GM19240 (cell line): ENCODE measurements around the gene BCL7A.
"Not testable (repeated sequence)": the region's sequence is repeated elsewhere in the genome, so short reads cannot be mapped to it uniquely, and the experiment has no call there.

Source experiments
- DNase-seq: peaks from one replicate; pipeline ENCODE4 v3.0.0; 2011; ENCODE audit warnings: low spot score; ENCODE audit not compliant: insufficient read length

The BCL7A gene

DNA sequence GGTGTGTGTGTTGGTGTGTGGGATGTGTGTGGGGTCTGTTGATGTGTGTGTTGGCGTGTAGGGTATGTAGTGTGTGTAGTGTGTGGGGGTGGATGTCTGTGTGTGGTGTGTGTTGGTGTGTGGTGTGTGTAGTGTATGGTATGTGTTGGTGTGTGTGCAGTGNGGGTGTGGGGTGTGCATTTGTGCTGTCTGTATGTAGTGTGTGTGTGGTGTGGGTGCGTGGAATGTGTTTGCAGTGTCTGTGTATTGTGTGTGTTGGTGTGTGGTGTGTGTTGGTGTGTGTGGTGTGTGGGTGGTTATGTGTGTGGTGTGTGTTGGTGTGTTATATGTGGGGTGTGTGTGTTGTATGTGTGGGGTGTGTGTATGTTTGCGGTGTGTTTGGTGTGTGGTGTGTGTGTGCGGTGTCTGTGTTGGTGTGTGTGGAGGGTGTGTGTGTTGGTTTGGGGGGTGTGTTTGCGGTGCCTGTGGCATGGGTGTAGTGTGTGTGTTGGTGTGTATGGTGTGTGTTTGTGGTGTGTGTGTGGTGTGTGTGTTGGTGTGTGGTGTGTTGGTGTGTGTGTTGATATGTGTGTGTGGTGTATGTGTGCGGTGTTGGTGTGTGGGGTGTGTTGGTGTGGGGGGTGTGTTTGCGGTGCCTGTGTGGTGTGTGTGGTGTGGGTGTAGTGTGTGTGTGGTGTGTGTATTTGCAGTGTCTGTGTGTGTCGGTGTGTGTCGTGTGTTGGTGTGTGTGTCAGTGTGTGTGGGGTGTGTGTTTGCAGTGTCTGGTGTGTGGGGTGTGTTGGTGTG, 71.6 kb downstream of the BCL7A start:
- no peak for DNase-seq

DNA sequence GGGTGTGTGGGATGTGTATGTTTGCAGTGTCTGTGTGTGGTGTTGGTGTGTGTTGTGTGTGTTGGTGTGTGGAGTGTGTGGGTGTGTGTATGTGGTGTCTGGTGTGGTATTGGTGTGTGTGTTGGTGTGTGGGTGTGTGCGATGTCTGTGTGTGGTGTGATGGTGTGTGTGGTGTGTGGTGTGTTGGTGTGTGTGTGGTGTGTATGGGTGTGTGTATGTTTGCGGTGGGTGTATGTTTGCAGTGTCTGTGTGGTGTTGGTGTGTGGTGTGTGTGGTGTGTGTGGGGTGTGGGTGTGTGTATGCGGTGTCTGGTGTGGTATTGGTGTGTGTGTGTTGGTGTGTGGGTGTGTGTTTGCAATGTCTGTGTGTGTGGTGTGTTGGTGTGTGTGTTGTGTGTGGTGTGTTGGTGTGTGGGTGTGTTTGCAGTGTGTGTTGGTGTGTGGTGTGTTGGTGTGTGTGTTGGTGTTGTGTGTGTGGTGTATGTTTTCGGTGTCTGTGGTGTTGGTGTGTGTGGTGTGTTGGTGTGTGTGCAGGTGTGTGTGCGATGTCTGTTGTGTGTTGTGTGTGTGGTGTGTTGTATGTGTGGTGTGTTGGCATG, 72.6 kb downstream of the BCL7A start:
- DNase-seq: no peak

DNA sequence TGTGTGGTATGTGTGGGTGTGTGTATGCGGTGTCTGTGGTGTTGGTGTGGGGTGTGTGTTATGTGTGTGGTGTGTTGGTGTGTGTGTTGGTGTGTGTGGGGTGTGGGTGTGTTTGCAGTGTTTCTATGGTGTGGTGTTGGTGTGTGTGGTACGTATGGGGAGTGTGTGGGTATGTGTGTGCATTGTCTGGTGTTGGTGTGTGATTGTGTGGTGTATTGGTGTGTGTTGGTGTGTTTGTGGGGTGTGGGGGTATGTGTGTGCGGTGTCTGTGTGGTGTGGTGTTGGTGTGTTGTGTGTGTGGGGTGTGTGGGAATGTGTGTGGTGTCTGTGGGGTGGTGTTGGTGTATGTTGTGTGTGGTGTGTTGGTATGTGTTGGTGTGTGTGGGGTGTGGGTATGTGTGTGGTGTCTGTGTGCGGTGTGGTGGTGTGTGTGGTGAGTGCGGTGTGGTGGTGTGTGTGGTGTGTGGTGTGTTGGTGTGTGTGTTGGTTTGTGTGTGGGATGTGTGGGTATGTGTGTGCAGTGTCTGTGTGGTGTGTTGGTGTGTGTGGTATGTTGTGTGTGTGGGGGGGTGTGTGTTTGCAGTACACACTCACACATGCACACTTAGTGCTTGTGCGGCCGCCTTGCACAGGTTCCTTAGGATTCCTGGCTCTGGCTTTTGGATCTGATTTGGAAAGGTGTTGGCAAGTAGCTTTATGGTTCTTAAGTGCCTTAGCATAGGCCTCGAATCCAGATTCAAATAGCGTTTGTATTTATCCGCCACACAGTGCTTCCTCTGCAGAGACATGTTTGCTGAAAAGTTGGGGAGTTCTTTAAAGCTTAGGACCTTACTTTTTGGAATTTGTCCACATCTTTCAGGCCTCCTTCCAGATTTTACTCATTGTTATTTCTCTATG, 73.3 kb downstream of the BCL7A start:
- DNase-seq: no peak

DNA sequence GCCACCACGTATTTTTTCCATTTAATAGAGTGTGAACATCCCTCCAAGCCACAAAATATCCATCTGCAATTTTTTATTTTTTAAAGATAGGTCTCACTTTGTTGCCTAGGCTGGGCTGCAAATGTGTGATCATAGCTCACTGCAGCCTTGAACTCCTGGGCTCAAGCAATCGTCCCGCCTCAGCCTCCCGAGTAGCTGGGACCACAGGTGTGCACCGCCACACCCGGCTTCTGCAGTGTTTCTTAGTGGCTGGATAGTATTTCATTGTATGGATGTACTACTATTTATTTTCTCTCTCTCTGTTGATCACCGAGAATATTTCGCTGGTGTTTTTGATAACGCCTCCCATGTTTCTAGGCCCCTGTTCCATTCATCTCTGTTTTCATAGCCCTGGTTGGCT, 74.3 kb downstream of the BCL7A start:
- DNase-seq: no peak

DNA sequence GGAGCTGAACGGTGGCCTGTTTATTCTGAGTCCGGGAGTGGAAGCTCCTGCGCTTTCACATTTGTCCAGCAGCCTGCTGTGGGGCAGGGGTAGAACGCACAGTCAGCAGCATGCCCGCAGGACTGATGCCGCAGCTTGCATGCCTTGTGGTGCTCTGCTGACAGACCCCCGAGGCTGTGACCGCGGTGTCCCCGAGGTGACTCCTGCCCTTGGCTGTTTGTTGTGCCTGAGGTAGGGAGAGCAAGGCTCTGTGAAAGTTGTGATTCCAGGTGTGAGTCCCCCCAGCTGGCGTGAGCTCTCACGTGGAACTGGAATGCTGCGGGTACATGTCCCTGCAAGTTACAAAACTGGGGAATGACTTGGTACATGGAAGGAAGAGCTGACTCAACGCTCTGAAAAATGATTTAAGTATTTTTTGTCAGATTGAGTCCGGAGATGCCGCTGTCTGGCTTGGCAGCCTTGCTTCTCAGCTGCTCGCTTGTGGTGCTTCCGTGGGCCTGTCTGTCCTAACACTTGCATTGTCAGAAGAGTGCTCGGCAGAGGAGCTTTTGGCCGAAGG, 75.0 kb downstream of the BCL7A start:
- no peak for DNase-seq

DNA sequence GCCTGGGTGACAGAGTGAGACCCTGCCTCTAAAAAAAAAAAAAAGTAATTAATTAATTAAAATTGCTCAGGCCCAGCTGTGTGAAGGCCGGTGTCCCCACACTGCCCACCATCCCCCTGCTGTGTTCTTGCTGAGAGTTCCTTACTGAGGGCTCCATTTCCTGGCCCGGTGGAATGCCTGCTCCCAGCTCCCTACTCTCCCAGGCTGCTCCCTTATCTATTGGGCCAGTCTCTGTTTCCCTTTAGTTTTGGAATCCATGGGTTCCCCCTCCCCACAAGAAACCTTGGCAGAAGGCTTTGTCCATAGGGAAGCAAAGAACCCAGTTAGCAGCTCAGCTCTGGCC, 75.9 kb downstream of the BCL7A start:
- no peak for DNase-seq

DNA sequence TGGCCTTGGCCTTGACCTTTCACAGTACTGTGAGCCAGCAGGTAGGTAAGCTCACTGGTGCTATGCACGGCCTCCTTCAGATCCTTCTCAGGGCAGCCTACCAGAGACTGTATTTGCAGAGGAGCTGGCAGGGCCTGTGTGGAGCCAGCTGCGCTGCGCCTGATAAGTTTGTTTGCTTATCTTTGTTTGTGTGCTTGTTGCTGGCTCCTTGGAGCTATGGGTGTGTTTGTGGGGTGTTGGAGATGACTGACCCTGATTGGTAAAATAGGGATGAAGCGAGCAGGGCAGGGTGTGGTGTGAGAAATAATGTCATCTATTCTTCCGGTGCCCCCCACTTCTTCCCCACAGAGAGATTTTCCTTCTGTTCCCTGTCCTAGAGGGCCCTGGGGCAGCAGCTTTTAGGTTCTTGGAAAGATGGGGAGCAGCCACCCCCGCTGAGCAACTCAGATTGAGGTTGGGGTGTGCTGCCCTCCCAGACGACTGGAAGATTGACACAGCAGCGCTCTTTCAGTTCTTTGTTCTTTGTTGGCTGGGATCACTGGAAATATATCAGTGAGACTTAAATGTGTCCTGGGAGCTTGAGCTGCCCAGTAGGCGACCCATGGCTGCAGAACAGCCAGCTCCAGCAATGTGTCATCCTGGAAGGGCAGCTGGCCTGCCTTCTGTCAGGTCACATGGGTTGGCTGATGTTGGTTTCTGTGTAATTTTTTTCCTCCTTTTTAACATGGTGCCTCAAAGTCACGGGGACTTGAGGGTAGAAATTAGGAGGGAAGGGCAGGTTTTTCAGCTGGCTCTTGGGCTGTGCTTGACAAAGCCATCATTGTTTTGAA, 76.5 kb downstream of the BCL7A start:
- no peak for DNase-seq

DNA sequence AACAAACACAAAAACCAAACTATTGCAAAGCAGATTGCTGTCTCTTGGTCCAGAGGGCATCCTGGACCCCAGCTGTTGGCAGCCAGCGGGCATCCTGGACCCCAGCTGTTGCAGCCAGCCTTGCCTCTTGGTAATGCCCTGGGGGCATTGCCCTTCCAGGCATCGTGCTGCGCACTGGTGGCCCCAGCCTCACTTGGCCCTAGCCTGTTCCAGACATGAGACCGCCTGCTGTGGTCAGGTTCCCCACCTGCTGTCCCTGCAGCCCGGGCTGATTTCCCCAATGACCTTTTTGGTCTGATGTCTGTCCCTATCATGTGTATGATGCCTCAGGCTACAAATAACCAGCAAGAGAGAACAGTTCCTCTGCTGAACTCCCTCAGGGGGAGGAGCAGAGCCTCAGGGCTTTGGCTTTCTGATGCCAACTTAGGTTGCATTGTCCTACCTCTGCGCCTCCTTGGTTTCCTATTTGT, 77.6 kb downstream of the BCL7A start:
- no peak for DNase-seq

DNA sequence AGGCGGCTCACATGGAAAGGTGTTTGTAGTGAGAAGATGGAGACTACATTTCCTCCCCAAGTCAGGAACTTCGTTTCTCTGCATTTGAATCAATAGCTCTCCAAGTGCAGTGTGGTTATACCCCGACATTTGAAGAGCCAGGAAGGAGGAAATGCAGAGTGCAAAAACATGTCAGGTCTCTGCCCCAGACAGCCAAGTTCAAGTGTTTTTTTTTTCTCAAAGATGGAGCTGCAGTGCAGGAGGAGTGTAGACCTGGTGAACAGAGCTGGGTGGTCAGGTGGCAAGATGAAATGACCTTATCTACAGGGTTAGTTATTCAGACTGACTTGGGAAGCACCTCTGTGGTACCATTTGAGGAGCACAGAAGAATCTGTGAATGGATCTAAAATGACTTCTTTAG, 78.2 kb downstream of the BCL7A start:
- no peak for DNase-seq

DNA sequence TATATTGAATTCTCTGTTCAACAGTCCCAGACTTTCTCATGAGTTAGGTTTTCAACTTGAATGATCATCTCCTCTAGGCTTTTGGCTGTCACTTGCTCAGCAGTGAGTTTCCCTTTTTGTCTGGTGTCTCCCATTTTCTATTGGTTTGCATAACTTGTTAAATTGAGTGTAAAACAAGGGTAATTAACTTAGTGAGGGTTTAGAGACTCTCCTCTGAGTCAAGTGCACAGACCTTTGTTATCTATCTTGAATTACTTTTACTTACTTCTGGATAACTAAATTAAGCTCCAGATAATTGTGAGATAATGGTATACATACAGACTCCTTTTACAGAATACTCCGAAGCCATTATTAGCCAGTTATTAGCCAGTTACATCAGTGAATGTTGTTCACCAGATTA, 78.9 kb downstream of the BCL7A start:
- no peak for DNase-seq

DNA sequence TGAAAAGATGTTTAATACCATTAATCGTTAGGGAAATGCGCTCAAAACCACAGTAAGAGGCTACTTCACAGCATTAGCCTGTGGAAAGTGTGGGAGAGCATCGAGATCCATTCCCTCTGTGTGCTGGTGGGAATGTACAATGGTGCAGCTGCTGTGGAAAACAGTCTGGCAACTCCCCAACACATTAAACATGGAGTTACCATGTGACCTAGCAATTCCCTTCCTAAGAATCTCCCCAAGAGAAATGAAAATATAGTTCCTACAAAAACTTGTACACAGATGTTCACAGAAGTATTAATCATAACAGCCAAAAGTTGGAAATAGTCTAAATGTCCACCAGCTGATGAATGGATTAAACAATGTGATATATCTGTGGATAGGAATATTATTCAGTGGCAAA, 80.6 kb downstream of the BCL7A start:
- DNase-seq: no peak

DNA sequence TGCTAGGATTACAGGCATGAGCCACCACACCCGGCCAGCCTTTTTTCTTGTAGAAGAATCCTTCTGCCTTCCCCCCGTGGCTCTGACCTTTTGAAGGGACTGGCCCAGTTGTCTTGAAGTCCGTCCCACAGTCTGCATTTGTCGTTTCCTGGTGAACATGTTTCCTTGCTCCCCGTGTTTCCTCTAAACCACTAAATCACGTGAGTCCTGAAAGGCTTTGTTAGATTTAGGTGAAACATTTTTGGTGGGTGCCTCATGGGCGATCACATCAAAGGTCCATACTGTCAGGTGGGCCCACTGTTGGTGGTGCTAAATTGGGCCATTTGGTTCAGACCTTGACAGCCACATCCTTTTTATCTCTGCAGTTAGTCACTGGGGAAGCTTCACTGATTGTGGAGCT, 83.2 kb downstream of the BCL7A start:
- no peak for DNase-seq

DNA sequence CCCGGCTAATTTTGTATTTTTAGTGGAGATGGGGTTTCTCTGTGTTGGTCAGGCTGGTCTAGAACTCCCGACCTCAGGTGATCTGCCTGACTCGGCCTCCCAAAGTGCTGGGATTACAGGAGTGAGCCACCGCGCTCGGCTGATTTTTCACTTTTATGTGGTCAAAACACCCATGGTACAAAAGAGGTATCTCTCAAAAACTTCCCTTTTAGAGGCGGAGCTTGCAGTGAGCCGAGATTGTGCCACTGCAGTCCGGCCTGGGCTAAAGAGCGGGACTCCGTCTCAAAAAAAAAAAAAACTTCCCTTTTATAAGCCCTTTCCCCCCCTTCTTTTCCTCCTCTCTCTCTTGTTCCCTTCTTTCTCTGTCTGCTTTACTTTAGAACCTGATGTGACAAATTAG, 83.8 kb downstream of the BCL7A start:
- not testable (repeated sequence) for DNase-seq

DNA sequence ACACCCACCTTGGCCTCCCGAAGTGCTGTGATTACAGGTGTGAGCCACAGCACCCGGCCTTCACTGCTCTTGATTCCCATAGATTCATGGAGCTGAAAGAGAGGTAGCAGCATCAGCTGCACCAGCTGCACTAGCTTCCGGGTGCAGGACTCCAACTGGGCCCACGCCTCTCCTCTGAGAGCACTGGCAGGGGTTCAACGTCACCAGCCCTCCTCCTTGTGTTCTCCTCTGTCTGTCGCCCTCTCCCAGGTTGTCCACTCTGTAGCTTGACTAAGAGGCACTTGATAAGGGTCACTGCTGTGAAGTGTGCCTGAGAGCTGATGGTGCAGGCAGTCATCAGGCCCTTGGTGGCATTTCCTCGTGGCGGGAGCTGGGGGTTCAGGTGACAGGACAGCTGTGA, 85.2 kb downstream of the BCL7A start:
- DNase-seq: no peak

DNA sequence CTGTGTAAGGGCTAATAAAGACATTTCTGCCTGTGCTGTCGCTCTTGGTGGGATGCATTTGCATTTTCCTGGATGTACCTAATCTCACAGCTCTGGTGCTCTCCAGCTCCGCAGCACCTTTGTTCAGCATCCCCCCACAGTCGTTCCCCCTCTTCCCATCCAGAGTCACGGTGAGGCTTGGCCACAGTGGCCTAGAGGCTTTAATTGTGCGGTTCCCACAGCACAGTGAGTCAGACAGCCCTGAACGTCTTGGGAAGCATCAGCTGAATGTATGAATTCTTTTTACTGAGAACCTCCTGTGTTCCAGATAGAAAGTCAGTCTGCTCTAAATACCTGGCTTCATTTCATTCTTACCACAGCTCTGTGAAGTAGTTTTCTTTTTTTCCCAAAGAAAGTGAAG, 85.6 kb downstream of the BCL7A start:
- DNase-seq: no peak

DNA sequence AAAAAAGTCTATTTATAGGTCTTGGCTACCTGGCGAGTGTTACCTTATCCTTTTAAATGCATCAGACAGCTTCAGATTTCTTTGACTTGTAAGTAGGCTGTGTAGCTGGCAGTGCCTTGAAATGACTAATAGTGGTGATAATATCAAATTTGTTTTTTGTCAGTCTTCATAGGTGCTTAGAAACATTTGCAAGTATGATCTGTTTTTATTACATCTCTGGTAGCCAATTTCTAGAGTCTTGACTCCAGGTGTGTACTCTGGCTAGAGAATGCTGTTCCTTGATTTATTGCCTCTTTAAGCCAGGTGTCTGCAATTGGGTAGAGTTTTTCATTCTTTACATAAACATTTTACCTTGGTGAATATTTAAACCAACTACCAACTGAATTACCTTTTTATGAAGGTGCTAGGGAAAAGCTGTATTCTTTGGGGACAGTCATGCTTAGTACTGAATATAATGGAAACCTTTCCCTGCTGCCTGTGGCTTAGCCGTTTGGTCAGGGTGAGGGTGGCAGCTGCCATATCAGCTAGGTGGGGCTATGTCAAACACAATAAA, 89.5 kb downstream of the BCL7A start:
- no peak for DNase-seq
